GM21528 (cell line): ENCODE measurements around the gene NRCAM.

ENCODE experiments used
- ATAC-seq: cut with Tn5 transposase; IDR thresholded peaks from one replicate; pipeline ENCODE4 v1.9.1; 2021; ENCODE audit warnings: mild to moderate bottlenecking, moderate library complexity; ENCODE audit not compliant: unreplicated experiment, low FRiP score

NRCAM gene

DNA sequence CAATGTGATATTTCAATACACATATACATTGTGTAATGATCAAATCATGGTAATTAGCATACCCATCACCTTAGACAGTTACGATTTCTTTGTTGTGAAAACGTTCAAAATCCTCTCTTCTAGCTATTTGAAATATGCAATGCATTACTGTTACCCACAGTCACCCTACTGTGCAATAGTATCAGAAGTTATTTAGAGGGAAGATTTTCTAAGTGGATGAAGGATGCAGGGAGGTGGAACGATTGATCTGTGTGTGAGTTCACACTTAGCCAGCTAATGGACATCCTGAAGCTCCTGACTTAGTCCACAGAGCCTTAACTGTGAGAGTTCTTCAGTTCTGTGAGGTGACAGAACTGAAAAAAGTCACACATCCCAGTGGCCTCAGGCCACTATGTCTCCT is 228.9 kb downstream of the NRCAM start:
- ATAC-seq = no peak

DNA sequence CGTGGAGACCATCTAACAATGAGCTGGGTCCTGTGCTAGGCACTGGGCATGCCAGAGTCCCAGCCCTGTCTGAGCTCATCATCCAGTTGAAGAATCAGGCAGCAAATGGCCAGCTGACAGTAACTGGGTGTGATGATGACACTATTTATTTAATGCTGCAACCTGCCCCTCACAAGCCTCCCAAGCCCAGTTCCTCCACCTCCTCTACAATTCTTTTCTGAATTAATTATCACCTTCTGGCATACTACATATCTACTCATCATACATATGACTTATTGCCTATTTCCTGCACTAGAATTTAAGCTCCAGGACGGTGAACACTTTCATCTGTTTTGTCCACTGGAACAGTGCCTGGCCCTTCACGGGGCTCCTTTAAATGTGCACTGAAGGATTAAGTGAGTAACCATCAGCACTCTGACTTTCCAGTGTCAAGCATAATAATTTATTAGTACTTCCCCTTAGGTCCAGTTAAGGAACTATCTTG is 229.4 kb downstream of the NRCAM start:
- ATAC-seq = no peak

DNA sequence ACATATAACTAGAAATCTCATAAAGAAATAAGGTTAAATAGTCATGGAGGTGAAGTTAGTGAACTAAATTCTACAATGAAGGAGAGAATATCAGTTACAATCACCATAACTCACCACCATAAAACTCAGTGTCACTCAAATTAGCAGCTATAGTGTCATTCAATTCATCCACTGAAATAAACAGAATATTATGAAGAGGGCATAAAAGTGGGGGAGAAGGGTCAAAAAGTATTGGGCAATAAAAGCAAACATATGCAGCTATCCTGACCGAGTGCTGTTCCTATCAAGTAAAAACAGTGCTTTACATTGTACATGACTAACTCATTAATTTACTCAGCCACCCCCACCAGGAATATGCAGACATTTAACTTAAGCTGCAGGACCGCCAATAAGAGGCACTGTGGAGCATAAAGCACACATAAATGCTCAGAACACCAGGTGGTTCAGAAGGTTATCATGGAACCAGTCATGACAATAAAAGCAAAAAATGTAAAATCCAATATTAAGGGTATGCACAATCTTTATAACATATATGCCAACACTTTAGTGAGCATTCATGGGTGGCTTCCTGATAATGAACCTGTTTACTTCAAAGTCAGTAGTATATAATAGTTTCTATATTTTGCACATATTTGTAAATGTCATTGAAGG is 230.6 kb downstream of the NRCAM start:
- ATAC-seq = no peak

DNA sequence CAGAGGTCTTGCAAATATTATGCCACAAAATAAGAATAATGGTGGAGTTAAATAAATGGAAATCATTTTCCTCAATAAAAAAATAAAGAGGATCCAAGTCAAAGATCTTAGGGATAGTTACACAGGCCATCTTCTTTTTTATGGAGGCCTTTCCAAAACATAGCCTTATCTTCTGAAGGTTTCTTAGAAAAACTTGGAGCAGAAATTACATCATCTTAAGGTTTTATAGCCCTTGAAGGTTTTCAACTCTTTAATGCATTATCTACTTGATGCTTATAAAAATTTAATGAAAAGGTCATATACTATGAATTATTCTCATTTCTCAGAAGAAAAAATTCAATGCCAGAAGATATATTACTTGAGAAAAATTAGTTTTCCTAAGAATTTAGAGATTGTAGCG is 231.8 kb downstream of the NRCAM start:
- no peak for ATAC-seq

DNA sequence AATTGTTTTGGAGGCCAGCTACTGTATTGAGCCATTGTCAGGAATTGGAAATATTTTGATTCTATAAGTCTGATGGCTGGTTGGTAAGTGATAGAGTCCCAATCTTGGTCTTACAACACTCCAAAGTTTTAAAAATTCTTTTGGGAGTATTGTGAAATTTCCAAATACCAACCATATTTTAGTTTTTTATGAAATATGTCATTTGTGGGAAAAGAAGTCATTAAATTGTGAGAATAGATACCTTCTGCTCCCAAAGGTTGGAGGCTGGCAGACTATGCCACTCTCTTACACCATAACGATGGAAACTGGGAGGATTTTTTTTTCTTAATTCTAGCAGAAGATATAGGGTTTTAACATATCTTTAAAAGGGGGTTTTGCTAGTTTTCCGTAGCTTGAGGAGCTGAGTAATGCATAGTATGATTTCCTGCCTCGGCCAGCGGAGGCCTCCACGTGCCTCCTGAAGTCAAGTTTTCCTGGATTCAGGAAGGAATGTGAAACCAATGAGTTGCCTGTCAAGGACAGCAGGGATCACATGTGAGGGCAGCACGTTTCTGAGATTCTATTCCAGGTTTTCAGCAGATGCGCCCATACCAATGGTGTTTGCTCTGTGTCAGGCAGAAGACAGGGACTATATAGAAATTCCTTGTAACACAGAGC is 233.9 kb downstream of the NRCAM start:
- ATAC-seq = no peak

DNA sequence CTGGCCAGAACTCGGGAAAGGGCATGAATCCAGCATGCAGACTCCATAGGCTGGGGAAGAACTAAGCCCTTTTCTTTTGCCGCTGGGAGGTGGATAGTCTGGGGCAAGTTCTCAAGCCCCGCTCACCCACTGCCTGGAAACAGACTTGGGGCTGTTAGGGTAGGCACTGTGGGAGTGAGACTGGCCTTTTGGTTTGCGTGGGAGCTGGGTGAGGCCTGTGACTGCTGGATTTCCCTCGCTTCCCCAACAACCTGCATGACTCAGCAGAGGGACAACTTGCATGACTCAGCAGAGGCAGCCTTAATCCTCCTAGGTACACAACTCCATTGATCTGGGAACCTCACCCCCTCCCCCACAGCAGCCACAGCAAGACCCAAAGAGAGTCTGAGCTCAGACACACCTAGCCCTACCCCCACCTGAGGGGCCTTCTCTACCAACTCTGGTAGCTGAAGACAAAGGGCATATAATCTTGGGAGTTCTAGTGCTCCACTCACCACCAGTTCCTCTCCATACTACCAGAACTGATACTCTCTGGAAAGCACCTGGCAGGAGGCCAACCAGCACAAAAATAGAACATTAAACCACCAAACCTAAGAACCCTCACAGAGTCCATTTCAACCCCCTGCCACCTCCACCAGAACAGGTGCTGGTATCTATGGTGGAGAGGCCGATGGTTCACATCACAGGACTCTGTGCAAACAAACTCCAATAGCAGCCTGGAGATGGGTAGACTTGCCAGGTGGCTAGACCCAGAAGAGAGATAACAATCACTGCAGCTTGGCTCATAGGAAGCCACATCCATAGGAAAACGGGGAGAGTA is 244.6 kb downstream of the NRCAM start:
- peak; percentile 73 for ATAC-seq

DNA sequence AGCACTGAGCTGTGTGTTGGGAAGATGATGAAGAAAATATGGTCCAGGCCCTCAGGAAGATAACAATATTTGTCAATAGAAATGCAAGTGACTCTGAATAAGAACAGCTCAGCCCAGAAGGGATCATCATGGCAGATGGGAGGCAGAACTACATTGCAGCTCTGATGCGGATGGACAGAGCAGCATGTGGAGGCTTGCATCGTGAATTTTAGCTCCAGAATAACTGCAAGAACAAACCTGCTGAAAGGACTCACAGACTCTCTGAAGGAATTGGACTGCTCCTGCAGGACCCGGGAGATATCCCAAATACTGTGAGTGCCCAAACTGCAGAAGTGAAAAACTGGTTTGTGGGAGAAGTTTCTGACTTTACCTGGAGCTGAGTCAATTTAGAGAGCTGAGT is 245.4 kb downstream of the NRCAM start:
- ATAC-seq = no peak

DNA sequence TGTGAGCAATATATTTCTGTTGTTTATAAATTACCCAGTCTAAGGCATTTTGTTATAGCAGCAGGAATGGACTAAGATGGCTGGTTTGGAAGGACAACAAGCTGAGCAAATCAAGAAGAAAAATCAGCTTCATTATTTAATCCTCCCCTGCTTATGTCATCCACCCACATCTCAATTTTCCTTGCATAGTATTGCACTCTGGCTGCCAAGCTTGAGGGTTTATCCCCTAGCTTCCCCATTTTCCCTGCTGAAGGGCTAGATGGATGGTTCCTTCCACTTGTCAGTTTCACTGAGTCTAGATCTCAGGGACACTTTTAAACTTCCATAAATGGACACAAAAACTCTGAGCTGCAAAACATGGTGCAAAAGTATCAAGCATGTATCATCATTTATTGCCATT is 250.9 kb downstream of the NRCAM start:
- no peak for ATAC-seq

DNA sequence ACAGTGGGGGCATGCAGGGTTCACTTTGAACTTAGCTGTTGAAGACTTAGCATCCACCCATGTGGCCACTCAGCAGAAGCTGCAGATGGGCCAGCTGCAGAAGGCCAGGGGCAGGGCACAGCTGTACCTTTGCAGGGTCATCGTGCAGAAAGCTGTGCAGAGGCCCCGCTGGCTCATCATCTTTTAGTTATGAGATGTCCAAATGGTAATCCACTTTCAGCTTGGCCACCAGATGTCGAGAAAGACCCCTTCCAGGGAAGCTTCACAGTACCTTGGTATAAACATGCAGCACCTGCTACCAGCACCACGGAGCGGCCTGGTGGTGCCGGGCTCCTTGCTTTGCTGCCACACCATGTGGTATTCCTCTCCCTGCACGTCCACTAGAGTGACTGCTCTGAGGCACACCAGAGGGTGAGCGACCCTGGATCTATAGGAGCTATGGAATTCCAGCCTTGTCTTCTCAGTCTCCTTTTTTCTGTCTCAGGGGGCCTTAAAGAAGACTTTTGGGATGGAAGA is 251.9 kb downstream of the NRCAM start:
- ATAC-seq = no peak

DNA sequence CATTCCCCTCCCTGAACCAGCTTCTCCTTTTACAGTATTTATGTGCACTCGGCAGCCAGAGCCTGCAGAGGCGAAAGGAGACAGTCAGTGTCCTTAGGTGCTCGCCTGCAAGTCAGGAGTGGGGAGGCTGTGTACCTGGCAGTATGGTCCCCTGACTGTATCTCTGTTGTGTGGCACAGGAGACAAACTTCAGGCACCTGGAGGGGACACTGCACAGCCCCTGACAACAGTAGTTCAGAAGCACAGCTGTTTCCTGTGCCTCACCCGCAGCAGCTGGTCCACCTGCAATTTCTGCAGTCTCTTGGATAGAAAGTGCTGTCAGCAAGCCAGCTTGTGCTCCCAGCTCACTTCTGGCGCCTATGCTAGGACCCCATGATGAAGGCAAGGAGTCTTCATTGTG is 252.7 kb downstream of the NRCAM start:
- ATAC-seq = peak; percentile 75

DNA sequence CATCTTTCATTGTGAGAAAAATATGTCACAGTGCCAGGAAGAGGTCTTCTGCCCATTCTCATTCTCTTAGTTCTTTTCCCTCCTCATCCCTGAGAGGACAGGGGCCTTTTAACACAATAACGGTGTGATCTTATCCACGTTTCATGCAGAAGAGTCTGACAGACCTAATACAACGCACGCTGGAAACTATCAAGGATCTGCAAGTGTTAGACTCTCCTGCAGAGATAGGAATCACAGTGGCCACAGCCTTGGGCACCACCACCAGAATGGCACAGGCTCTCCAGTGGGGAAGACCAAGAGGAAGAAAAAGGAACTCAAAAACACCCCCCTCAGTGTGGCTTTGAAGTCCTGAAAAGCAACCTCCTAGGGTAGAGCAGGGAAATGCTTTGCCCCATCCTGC is 253.5 kb downstream of the NRCAM start:
- no peak for ATAC-seq

DNA sequence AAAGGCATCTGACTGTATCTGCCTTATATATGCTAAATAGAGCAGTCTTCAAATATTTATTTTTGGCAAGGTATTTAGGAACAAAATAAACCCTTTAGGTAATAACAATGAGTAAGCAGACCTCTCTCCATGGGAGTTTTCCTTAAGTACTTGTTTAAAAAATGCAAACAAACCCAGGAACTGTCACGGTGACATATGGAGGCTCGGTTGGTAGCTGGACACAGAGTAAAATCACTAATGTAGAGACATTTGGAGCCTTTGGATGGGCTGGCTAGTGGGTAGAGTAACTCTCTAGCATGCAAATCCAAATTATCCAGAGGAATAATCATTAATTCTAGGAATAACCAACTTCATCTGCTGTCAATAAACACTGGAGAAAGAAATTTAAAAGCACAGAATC is 254.5 kb downstream of the NRCAM start:
- no peak for ATAC-seq

DNA sequence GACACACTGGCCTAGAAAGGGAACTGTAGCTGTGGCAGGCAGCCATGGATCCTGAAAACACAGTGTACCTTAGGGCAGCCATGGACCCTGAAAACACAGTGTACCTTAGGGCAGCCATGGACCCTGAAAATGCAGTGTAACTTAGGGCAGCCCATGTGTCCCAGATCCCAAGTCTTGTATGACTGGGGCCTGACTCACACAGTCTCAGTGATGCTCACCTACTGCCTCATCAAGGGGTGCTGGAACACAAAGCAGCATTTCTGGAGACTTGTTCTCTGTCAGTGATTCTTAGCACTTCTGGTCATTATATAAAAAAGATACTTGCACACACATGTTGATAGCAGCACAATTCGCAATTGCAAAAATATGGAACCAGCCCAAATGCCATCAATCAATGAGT is 255.9 kb downstream of the NRCAM start:
- no peak for ATAC-seq

DNA sequence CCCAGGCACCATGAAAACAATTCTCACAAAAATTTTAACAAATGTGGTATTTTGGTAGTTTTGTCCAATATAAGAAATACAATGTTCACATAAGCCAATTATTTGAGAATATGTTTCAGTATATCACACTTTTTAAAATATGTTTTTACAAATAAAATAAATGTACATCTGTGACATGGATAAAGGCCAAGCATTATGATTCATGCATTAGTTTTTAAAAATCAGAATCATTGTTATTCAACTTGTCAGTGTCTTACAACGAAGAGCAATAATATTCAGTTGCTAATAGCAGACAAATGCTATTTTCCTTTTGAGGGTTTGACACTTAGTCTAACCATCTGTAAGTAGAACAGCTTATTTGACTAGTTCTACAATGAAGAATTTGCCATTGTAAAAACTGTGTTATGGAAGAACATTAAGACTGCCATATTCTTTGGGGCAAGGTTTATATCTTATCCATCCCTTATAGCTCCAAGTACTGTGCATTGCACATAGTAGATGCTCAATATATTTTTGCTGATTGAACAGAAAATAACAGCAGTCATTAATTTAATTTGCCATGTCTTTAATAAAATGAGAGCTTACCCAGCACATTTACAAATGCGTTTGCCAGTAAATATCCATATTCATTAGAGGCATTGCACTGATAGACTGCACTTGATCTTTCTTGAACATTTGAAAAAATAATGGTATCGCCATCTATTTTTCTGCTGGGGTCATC is 258.7 kb downstream of the NRCAM start:
- no peak for ATAC-seq

DNA sequence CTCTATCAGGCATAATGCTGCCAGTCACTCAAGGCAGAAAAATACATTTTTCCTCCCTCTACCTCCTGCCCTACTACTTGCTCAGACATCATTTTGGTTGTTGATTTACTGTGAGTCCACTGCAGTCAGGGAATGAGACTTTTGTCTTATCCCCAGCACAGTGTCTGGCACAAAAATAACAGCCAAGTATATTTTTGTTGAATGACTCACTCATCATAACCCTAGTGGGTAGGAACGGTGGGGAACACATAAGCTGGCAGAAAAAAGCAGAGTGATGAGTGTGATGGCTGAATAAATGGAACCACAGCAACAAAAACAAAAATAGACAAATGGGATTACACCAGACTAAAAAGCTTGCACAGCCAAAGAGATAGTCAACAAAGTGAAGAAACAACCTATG is 260.2 kb downstream of the NRCAM start:
- no peak for ATAC-seq

DNA sequence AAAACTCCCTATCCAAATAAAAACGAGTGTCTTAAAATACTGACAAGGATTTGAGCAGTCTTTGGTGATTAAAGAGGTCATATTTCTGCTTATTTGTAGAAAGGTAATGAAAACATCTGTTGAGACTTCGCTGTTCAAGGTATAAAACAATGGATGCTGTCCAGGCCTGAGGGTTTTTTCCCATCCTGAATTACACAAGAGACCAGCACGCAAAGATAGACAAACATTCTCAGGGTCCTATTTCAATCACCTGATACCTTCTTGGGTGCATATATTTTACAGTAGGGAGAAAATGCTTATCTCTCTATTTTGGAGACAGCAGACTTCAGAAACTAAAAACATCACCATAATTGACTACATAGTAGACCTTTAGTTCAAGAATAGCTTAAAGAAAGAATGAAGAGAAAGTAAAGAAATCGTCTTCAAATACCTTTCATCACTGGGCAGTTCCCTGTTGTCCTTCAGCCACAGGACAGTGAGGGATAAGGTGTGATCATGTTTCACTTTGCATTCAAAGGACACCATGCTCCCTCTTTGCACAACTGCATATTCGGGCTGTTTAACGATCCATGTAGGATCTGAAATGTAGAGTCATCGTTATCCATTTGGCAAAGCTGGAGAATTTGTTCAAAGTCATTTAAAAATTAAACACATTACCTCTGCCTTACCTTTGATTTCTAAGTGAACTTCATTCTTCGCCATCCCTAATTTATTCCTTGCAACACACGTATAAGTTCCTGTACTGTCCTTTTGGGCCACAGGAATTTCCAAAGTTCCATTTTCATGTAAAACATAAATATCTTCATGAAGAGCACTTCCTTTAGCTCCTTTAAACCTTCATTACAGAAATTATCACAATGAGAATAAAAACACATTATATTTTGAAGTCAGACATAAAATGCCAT is 262.4 kb downstream of the NRCAM start:
- no peak for ATAC-seq

DNA sequence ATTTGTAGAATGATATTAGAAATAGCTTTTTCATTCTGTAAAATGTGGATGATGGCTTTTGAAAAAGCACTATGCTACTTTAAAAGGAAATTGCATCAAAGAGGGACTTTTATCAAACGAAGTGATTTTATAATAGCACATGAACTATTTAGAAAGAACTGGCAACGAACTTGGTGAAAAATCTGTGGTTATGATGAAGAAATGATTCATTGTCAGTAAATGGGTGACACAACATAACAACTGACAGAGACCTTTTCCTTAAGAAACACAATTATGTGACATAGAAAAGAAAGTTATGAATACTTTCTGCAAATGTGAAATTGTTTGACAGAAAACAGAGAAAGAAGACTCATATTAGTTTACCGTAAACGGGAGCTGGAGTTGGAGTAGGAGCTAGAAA is 265.3 kb downstream of the NRCAM start:
- no peak for ATAC-seq

DNA sequence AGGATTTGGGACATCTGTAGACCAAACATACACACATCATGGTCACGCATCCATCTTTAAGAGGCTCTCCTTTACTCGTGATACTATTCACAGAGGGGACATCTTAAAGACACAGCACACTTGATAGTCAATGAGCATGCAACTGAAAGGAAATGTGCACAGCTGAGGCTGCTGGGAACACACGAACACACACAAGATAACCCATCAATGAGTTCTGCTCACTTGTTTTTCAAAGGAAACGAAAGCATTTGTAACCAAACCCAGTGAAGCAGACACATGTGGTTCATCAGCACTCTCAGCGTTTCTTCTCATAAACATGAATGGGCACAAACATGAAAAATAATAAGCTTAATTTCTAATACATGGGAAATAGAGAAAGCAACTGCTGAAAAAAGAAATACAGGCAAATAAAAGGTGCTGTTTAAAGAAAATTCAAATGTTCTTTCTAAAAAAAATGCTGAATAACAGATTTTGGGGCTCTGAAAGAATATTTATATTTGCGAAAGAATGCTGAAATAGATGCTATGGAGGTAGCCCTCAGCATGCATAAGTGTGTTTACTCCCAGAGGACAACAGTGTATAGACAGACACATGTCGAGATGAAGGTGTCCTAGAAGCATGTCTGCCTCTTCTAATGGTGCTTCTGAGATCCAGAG is 266.4 kb downstream of the NRCAM start:
- peak; percentile 89 for ATAC-seq

DNA sequence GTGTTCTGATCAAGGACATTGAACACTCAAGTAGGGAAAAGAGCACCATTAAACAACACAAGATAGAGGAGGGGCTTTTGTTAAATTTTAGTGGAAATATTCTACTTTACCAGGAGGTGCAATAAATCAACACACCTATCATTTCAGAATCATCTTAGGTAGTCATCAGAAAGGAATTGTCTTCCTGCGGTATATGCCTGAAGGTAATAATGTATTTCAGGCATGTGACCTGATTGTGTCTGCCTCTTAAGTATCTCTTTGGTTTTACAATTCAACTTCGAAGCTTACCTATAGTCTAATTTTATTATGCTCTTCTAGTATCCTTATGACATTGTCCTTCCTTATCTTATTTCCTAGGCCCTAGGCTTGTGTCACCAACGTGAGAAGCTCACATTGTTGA is 267.5 kb downstream of the NRCAM start:
- no peak for ATAC-seq
